Stomach (tissue), 4 donors: ENCODE results near the gene NF1.

Experiments
- EP300 ChIP-seq: sonication (generic); formaldehyde crosslinking; IDR thresholded peaks from one replicate; pipeline ENCODE4 v1.6.1; 2017; ENCODE audit warnings: antibody characterized with exemption
- POLR2A ChIP-seq, 4 donors: fragments of 450-650 bp; IDR thresholded peaks; one replicate each; pipeline ENCODE4 v1.6.1; 2016; ENCODE audit warnings: antibody characterized with exemption in 4 of 4, control low read depth in 2 of 4, mild to moderate bottlenecking in 1 of 4, moderate library complexity in 1 of 4
- TF ChIP-seq, protein P1 (sequence below), 7 experiments: fragments of 450-650 bp in 4 of 7; fragments of 200-600 bp in 3 of 7; sonication (generic) in 3 of 7; IDR thresholded peaks; one replicate each; pipeline ENCODE4 v1.5.1; 2016 to 2019; ENCODE audit warnings: antibody characterized with exemption in 7 of 7, control low read depth in 2 of 7, mild to moderate bottlenecking in 1 of 7

DNA sequence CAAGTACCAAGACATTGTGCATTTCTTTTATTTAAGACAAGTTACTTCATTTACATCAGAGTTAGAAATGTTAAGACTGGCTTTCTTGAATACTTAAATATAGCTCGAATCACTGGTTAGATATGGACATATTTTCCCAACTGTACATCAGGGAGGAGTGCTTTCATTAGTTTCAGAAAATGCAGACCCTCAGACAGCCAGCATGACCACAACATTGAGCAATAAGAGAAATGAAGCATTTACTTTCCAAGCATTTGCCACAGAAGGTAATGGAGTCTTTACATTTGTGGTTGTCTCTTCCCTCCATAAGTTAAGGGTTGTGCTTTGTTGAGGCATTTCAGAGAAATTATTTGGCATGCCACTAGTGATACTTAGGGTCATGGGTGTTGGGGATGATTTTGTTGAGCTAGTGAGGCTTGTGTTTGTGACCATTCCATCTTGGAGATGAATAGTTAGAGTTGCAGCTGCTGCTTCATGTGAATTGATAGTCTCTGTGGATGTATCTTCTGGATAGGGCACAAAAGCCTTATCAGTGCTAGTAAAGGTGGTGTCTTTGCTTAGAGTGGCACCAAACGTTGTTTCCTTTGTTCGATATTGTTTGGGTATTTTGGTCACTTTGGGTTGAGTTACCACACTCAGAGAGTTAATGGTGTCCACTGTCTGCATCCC is 200.2 kb downstream of the NF1 start:
- TF ChIP-seq, protein P1, sequence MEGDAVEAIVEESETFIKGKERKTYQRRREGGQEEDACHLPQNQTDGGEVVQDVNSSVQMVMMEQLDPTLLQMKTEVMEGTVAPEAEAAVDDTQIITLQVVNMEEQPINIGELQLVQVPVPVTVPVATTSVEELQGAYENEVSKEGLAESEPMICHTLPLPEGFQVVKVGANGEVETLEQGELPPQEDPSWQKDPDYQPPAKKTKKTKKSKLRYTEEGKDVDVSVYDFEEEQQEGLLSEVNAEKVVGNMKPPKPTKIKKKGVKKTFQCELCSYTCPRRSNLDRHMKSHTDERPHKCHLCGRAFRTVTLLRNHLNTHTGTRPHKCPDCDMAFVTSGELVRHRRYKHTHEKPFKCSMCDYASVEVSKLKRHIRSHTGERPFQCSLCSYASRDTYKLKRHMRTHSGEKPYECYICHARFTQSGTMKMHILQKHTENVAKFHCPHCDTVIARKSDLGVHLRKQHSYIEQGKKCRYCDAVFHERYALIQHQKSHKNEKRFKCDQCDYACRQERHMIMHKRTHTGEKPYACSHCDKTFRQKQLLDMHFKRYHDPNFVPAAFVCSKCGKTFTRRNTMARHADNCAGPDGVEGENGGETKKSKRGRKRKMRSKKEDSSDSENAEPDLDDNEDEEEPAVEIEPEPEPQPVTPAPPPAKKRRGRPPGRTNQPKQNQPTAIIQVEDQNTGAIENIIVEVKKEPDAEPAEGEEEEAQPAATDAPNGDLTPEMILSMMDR (IDR thresholded peaks at IDR 0.05): no peak
- TF ChIP-seq POLR2A (IDR thresholded peaks at IDR 0.05) (no peak), EP300 (no peak)
